ENCODE results near the gene GOLGA6D.
"Not testable (repeated sequence)": the region's sequence is repeated elsewhere in the genome, so short reads cannot be mapped to it uniquely, and the experiment has no call there.

DNA sequence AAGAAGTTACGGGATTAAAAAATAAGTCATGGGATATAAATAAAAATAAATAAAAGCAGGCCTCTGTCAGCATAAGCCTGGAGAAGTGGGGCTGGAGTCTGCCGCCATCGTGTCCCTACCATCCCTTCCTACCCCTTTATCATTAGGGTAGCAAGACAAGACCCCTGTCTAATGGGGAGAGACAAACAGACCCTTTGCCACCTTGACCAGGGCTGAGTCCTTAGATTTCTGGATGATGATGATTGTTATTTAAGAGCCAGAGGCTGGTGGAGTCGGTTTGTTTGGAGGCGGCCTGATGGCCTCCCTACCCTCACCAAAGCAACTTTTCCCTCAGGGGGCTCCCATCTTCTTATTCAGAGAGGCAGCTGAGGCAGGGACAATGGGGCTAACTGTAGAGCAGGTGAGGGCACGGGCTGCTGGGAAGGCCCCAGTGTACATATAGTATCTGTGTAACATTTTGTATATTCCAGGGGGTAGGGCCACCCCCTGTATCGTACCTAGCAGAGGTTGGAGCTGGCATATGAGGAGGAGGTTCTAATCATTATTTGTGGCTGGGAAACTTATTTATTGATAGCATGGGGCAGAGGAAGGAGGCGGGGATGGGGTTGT, 8.8 kb upstream of the GOLGA6D start:
- TF ChIP-seq, protein P1, sequence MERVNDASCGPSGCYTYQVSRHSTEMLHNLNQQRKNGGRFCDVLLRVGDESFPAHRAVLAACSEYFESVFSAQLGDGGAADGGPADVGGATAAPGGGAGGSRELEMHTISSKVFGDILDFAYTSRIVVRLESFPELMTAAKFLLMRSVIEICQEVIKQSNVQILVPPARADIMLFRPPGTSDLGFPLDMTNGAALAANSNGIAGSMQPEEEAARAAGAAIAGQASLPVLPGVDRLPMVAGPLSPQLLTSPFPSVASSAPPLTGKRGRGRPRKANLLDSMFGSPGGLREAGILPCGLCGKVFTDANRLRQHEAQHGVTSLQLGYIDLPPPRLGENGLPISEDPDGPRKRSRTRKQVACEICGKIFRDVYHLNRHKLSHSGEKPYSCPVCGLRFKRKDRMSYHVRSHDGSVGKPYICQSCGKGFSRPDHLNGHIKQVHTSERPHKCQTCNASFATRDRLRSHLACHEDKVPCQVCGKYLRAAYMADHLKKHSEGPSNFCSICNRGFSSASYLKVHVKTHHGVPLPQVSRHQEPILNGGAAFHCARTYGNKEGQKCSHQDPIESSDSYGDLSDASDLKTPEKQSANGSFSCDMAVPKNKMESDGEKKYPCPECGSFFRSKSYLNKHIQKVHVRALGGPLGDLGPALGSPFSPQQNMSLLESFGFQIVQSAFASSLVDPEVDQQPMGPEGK (CRISPR knock-in tag; IDR thresholded peaks at IDR 0.05; ENCODE audit: borderline replicate concordance) = not testable (repeated sequence)
- TF ChIP-seq, protein P2, sequence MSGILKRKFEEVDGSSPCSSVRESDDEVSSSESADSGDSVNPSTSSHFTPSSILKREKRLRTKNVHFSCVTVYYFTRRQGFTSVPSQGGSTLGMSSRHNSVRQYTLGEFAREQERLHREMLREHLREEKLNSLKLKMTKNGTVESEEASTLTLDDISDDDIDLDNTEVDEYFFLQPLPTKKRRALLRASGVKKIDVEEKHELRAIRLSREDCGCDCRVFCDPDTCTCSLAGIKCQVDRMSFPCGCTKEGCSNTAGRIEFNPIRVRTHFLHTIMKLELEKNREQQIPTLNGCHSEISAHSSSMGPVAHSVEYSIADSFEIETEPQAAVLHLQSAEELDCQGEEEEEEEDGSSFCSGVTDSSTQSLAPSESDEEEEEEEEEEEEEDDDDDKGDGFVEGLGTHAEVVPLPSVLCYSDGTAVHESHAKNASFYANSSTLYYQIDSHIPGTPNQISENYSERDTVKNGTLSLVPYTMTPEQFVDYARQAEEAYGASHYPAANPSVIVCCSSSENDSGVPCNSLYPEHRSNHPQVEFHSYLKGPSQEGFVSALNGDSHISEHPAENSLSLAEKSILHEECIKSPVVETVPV (CRISPR knock-in tag; IDR thresholded peaks at IDR 0.05) = not testable (repeated sequence)
- TF ChIP-seq BACH2 (CRISPR knock-in tag; IDR thresholded peaks at IDR 0.05; ENCODE audit: borderline replicate concordance); ESRRG (CRISPR knock-in tag; IDR thresholded peaks at IDR 0.05); ZFP3 (CRISPR knock-in tag; IDR thresholded peaks at IDR 0.05); ARNTL (CRISPR knock-in tag; IDR thresholded peaks at IDR 0.05; ENCODE audit: borderline replicate concordance, low read depth); ZFP30 (CRISPR knock-in tag; IDR thresholded peaks at IDR 0.05): not testable (repeated sequence)
